NCI-H82 (cell line): Measurements from ENCODE around the gene CRCP.
A peak's percentile ranks its signal among the peaks of the same experiment; 100 is the strongest.
"Not testable (repeated sequence)": the region's sequence is repeated elsewhere in the genome, so short reads cannot be mapped to it uniquely, and the experiment has no call there.

ENCODE experiments used
- DNase-seq: peaks from one replicate; lab custom pipeline; 2025; lab: John Stamatoyannopoulos, UW

The CRCP gene

GRCh38 chr7:66156035-66156434, 41.4 kb downstream of the CRCP start:
- not testable (repeated sequence) for DNase-seq

GRCh38 chr7:66157060-66157459, 42.4 kb downstream of the CRCP start:
- no peak for DNase-seq

- no peak for DNase-seq
Measured at GRCh38 chr7:66162622-66163021, 48.0 kb downstream of the CRCP start.

- no peak for DNase-seq
Measured at GRCh38 chr7:66163186-66163610, 48.6 kb downstream of the CRCP start.

GRCh38 chr7:66164356-66164755, 49.7 kb downstream of the CRCP start:
- DNase-seq, result no peak

GRCh38 chr7:66167773-66168387, 53.2 kb downstream of the CRCP start:
- no peak for DNase-seq

- no peak for DNase-seq
Measured at GRCh38 chr7:66169616-66170015, 55.0 kb downstream of the CRCP start.

GRCh38 chr7:66170309-66171231, 55.9 kb downstream of the CRCP start:
- no peak for DNase-seq

GRCh38 chr7:66172536-66173401, 58.1 kb downstream of the CRCP start:
- peak; percentile 17 for DNase-seq

GRCh38 chr7:66173856-66174255, 59.2 kb downstream of the CRCP start:
- no peak for DNase-seq

GRCh38 chr7:66175006-66175405, 60.4 kb downstream of the CRCP start:
- DNase-seq, result not testable (repeated sequence)

- no peak for DNase-seq
Measured at GRCh38 chr7:66176914-66177313, 62.3 kb downstream of the CRCP start.

- DNase-seq, result no peak
Measured at GRCh38 chr7:66178258-66178657, 63.6 kb downstream of the CRCP start.

- DNase-seq, result no peak
Measured at GRCh38 chr7:66181329-66181728, 66.7 kb downstream of the CRCP start.

- no peak for DNase-seq
Measured at GRCh38 chr7:66181845-66182244, 67.2 kb downstream of the CRCP start.

- no peak for DNase-seq
Measured at GRCh38 chr7:66182920-66183319, 68.3 kb downstream of the CRCP start.

- no peak for DNase-seq
Measured at GRCh38 chr7:66183700-66184099, 69.1 kb downstream of the CRCP start.

GRCh38 chr7:66185680-66186187, 71.1 kb downstream of the CRCP start:
- DNase-seq, result no peak

- DNase-seq, result no peak
Measured at GRCh38 chr7:66186991-66187390, 72.3 kb downstream of the CRCP start.

- no peak for DNase-seq
Measured at GRCh38 chr7:66187905-66188304, 73.3 kb downstream of the CRCP start.

GRCh38 chr7:66188645-66189044, 74.0 kb downstream of the CRCP start:
- no peak for DNase-seq
